NB4 (cell line): ENCODE measurements around the gene PARD3.

ENCODE experiments used
- CTCF ChIP-seq: IDR thresholded peaks from one replicate; pipeline ENCODE4 v1.5.1; 2012; ENCODE audit warnings: low read depth, low read length
- POLR2A ChIP-seq: IDR thresholded peaks from 2 replicates; pipeline ENCODE4 v1.6.1; 2011; ENCODE audit warnings: mild to moderate bottlenecking; ENCODE audit not compliant: insufficient read length; ENCODE audit errors: extremely low read depth
- TF ChIP-seq, protein P1 (sequence below): IDR thresholded peaks from 2 replicates; pipeline ENCODE4 v1.6.1; 2011; ENCODE audit warnings: low read depth, low read length

GRCh38 chr10:34224639-34225038 lies 590.5 kb downstream of the PARD3 start:
- TF ChIP-seq CTCF (no peak), POLR2A (no peak)
- TF ChIP-seq, protein P1, sequence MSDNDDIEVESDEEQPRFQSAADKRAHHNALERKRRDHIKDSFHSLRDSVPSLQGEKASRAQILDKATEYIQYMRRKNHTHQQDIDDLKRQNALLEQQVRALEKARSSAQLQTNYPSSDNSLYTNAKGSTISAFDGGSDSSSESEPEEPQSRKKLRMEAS, result no peak
